ENCODE results near the gene C1orf74.

DNA sequence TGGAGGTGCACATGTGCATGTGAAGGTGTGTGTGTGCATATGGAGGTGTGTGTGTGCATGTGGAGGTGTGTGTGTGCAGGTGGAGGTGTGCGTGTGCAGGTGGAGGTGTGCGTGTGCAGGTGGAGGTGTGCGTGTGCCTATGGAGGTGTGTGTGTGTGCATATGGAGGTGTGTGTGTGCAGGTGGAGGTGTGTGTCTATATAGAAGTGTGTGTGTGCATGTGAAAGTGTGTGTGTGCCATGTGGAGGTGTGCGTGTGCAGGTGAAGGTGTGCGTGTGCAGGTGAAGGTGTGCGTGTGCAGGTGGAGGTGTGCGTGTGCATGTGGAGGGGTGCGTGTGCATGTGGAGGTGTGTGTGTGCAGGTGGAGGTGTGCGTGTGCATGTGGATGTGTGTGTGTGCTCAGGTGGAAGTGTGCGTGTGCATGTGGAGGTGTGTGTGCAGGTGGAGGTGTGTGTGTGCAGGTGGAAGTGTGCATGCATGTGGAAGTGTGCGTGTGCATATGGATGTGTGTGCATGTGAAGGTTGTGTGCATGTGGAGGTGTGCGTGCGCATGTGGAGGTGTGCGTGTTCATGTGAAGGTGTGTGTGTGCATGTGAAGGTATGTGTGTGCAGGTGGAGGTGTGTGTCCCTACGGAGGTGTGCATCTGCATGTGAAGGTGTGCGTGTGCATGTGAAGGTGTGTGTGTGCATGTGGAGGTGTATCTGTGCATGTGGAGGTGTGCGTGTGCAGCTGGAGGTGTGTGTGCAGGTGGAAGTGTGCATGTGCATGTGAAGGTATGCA, 13.5 kb downstream of the C1orf74 start:
- TF ChIP-seq SUZ12 (IDR thresholded peaks at IDR 0.05) (no peak), FOXM1 (IDR thresholded peaks at IDR 0.05; ENCODE audit: borderline replicate concordance) (no peak), NFRKB (IDR thresholded peaks at IDR 0.05) (no peak), LEF1 (IDR thresholded peaks at IDR 0.05; ENCODE audit: borderline replicate concordance) (no peak), ELF4 (IDR thresholded peaks at IDR 0.05) (no peak), HDGF (IDR thresholded peaks at IDR 0.05; ENCODE audit: borderline replicate concordance) (no peak), ZNF384 (IDR thresholded peaks at IDR 0.05) (no peak), TARDBP (IDR thresholded peaks at IDR 0.05) (no peak)
